H1 (cell line): Measurements from ENCODE around the gene LRRC27. TPM values are rescaled to one million over a fixed set of nuclear protein-coding genes. Genes with fewer than 3 reads are reported as not detected.

Experiments used
- ATF2 ChIP-seq: IDR thresholded peaks from 2 replicates; pipeline ENCODE4 v1.6.1; 2012; ENCODE audit warnings: low read length, inconsistent platforms
- BACH1 ChIP-seq: IDR thresholded peaks from 2 replicates; pipeline ENCODE4 v1.6.1; 2012; ENCODE audit warnings: low read length, improper control_type of control experiment
- CEBPB ChIP-seq: IDR thresholded peaks from 2 replicates; pipeline ENCODE4 v1.6.1; 2012; ENCODE audit warnings: low read depth, low read length
- CHD2 ChIP-seq: IDR thresholded peaks from 2 replicates; pipeline ENCODE4 v1.6.1; 2012; ENCODE audit warnings: low read length, improper control_type of control experiment
- E2F6 ChIP-seq: IDR thresholded peaks from 2 replicates; pipeline ENCODE4 v1.6.1; 2012; ENCODE audit warnings: inconsistent platforms
- EZH2 ChIP-seq: fragments of 200-600 bp; sonication (generic); IDR thresholded peaks from 2 replicates; pipeline ENCODE4 v1.7.1; 2012; ENCODE audit warnings: low read depth, mild to moderate bottlenecking, moderate library complexity, low read length, inconsistent platforms; ENCODE audit not compliant: severe bottlenecking
- GABPA ChIP-seq: IDR thresholded peaks from 2 replicates; pipeline ENCODE4 v1.6.1; 2011; ENCODE audit warnings: mild to moderate bottlenecking, low read length, moderate library complexity, borderline replicate concordance; ENCODE audit not compliant: insufficient read depth
- HDAC2 ChIP-seq, 2 experiments: fragments of 300-600 bp in 1 of 2; sonication (generic) in 1 of 2; IDR thresholded peaks; 2 replicates each; pipeline ENCODE4 v1.6.1; 2011 to 2012; ENCODE audit warnings: low read depth in 2 of 2, low read length in 2 of 2, mild to moderate bottlenecking in 2 of 2, moderate library complexity in 2 of 2, borderline replicate concordance in 1 of 2, inconsistent platforms in 1 of 2
- HDAC6 ChIP-seq: IDR thresholded peaks from one replicate; pipeline ENCODE4 v1.7.1; 2012; ENCODE audit warnings: low read depth, mild to moderate bottlenecking, inconsistent platforms, low read length, moderate library complexity
- JUND ChIP-seq: IDR thresholded peaks from 2 replicates; pipeline ENCODE4 v1.6.1; 2011; ENCODE audit warnings: mild to moderate bottlenecking, improper control_type of control experiment, low read length
- KDM4A ChIP-seq: IDR thresholded peaks from one replicate; pipeline ENCODE4 v1.7.1; 2012; ENCODE audit warnings: low read depth, mild to moderate bottlenecking, moderate library complexity, low read length, inconsistent platforms; ENCODE audit not compliant: severe bottlenecking
- MAFK ChIP-seq: IDR thresholded peaks from 2 replicates; pipeline ENCODE4 v1.6.1; 2012; ENCODE audit warnings: low read depth, mild to moderate bottlenecking, improper control_type of control experiment, low read length
- NANOG ChIP-seq: IDR thresholded peaks from 2 replicates; pipeline ENCODE4 v1.6.1; 2011; ENCODE audit warnings: low read length, low read depth, mild to moderate bottlenecking, inconsistent platforms; ENCODE audit not compliant: insufficient read depth, poor library complexity, severe bottlenecking
- PHF8 ChIP-seq: fragments of 200-600 bp; sonication (generic); conservative IDR thresholded peaks from 2 replicates; pipeline ENCODE4 v1.7.1; 2012; ENCODE audit warnings: low read depth, mild to moderate bottlenecking, inconsistent platforms, low read length, moderate library complexity
- POLR2A ChIP-seq, 2 experiments: IDR thresholded peaks; 1 replicate in 1 of 2; 2 replicates in 1 of 2; pipeline ENCODE4 v1.6.1; 2011; ENCODE audit warnings: low read depth in 2 of 2, low read length in 2 of 2, mild to moderate bottlenecking in 2 of 2; ENCODE audit errors: control extremely low read depth in 1 of 2
- SP2 ChIP-seq: IDR thresholded peaks from 2 replicates; pipeline ENCODE4 v1.6.1; 2012; ENCODE audit warnings: mild to moderate bottlenecking, low read length, inconsistent platforms
- SP4 ChIP-seq: IDR thresholded peaks from 2 replicates; pipeline ENCODE4 v1.6.1; 2012; ENCODE audit warnings: low read length, inconsistent platforms
- SUZ12 ChIP-seq: fragments of 200-600 bp; sonication (generic); IDR thresholded peaks from 2 replicates; pipeline ENCODE4 v1.6.1; 2012; ENCODE audit warnings: mild to moderate bottlenecking, inconsistent platforms, low read length, moderate library complexity, mixed read lengths
- TEAD4 ChIP-seq: IDR thresholded peaks from 2 replicates; pipeline ENCODE4 v1.6.1; 2012; ENCODE audit warnings: low read depth, low read length, inconsistent platforms, mixed read lengths
- USF2 ChIP-seq: IDR thresholded peaks from 2 replicates; pipeline ENCODE4 v1.6.1; 2011; ENCODE audit warnings: low read length, improper control_type of control experiment
- polyA plus RNA-seq, 7 experiments: library from polyadenylated mRNA; depleted of rRNA in 3 of 7; stranded (reverse) in 5 of 7; unstranded in 2 of 7; fragments of >200 nt in 5 of 7; fragments of 200-250 nt in 2 of 7; gene quantifications; 1 replicate in 5 of 7; 2 replicates in 1 of 7; 4 replicates in 1 of 7; pipeline versions ENCODE4 v1.2.1 to v1.2.3, GENCODE V29; 2011 to 2013; ENCODE audit warnings: missing spikeins in 2 of 7, mixed read lengths in 2 of 7
- total RNA-seq: library from RNA; stranded (reverse); fragmentation: NEBNext Ultra II Directional; extraction: Animal tissue kit (Norgen Biotek cat#: 25700); gene quantifications from 2 replicates; pipeline ENCODE4 v1.2.1, GENCODE V29; 2021

Gene LRRC27
- total and polyA plus RNA-seq, 2 of the 8 experiments (the other 6 are each of a cell fraction or from before 2014, with no cell fraction given) = 1.2 to 3.8 TPM

- no peak for TF ChIP-seq EZH2
- TF ChIP-seq ATF2 = no peak
- TF ChIP-seq POLR2A (IDR thresholded peaks at IDR 0.05; ENCODE audit: control extremely low read depth in 1 of 2, low read depth in 2 of 2, low read length in 2 of 2) = peak; percentile 34 to 54; a peak in 2 of 3 replicates
- TF ChIP-seq E2F6 = peak; percentile 94
- no peak for TF ChIP-seq SUZ12
- TF ChIP-seq TEAD4 = peak; percentile 69
- no peak for TF ChIP-seq CEBPB
- TF ChIP-seq JUND = no peak
- no peak for TF ChIP-seq GABPA
- peak; percentile 12 for TF ChIP-seq KDM4A
- TF ChIP-seq SP2 = no peak
- peak; percentile 83 for TF ChIP-seq BACH1
- TF ChIP-seq HDAC2 (IDR thresholded peaks at IDR 0.05; ENCODE audit: borderline replicate concordance in 1 of 2, low read depth in 2 of 2, low read length in 2 of 2) = peak in 1 of 2 experiments; percentile 84; a peak in 1 of 4 replicates
- TF ChIP-seq PHF8 = peak; percentile 53
- no peak for TF ChIP-seq CHD2
- TF ChIP-seq NANOG = no peak
- no peak for TF ChIP-seq HDAC6
- TF ChIP-seq SP4 = peak; percentile 88; the same call in 1 of the 2 replicates
- no peak for TF ChIP-seq USF2
- no peak for TF ChIP-seq MAFK
Observed at GRCh38 chr10:132331601-132332432, at the start of gene LRRC27 (continued).
